ENCODE data around the gene EIF5A.

Gene EIF5A

DNA sequence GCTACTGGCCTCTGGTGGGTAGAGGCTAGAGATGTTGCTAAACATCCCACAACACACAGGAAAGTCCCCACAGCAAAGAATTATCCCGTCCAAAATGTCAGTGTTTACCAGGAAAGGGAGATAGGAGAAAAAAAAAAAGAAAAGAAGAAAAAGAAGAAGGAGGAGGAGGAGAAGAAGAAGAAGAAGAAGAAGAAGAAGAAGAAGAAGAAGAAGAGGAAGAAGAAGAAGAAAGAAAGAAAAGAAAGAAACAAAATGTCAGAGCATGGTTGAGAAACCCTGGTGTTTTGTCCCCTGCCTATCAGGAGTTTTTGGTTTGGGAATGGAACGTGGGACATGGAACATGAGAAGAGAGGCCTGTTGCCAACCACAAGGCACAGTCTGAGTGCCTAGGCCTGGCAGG is 50.0 kb downstream of the EIF5A start:
- no peak for DNase-seq

DNA sequence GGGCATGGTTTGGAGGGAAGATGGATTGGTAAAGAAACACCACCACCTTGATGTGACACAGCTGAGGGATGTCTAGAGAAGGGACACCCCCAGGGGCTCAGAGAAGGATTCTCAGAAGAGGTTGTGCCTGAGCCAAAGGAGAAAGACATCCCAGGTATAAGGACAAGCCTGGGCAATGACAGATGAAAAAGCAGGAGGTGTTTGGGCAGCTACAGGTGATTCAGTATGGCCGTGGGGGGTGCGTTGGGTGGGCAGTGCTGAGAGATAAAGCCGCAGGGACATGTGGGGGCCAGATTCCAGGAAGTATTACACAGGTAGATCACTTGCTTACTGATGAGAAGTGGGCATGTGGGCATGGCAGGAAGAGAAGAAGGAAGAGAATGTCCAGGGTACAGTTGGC is 54.5 kb downstream of the EIF5A start:
- DNase-seq = no peak
